CD14-positive monocyte (primary cell): ENCODE measurements around the gene EYA3. TPM values are rescaled to one million over a fixed set of nuclear protein-coding genes. Genes with fewer than 3 reads are reported as not detected.
A peak's percentile ranks its signal among the peaks of the same experiment; 100 is the strongest.

ENCODE experiments used
- DNase-seq, 3 donors: peaks; one replicate each; pipeline ENCODE4 v3.0.0-alpha.2; 2011 to 2022
- H2AFZ ChIP-seq: 2 replicates; pipeline ENCODE4 v1.6.0; 2012; ENCODE audit warnings: mild to moderate bottlenecking, low read depth, low read length, inconsistent platforms; ENCODE audit not compliant: insufficient read depth, poor library complexity, severe bottlenecking
- H3K27ac ChIP-seq, 2 donors: 1 replicate in 1 of 2; 2 replicates in 1 of 2; pipeline ENCODE4 v1.5.1; 2012 to 2013; ENCODE audit warnings: low read length in 2 of 2, control low read depth in 1 of 2, inconsistent platforms in 1 of 2, low read depth in 1 of 2, mild to moderate bottlenecking in 1 of 2
- H3K27me3 ChIP-seq, 2 donors: one replicate each; pipeline versions ENCODE4 v1.6.0 to v1.6.1; 2011 to 2013; ENCODE audit warnings: low read length in 2 of 2; ENCODE audit not compliant: control insufficient read depth in 2 of 2, insufficient read depth in 2 of 2
- H3K36me3 ChIP-seq, 2 donors: replicated peaks in 1 of 2; 1 replicate in 1 of 2; 2 replicates in 1 of 2; pipeline versions ENCODE4 v1.5.1 to v1.6.1; 2012 to 2013; ENCODE audit warnings: low read length in 2 of 2, control low read depth in 1 of 2, inconsistent platforms in 1 of 2, mild to moderate bottlenecking in 1 of 2; ENCODE audit not compliant: insufficient read depth in 2 of 2, control insufficient read depth in 1 of 2
- H3K4me1 ChIP-seq, 2 donors: 1 replicate in 1 of 2; 2 replicates in 1 of 2; pipeline versions ENCODE4 v1.5.1 to v1.6.1; 2012 to 2013; ENCODE audit warnings: low read length in 2 of 2, control low read depth in 1 of 2, inconsistent platforms in 1 of 2, mild to moderate bottlenecking in 1 of 2, moderate library complexity in 1 of 2; ENCODE audit not compliant: insufficient read depth in 2 of 2, control insufficient read depth in 1 of 2
- H3K4me2 ChIP-seq: replicated peaks from 2 replicates; pipeline ENCODE3; 2012; ENCODE audit warnings: low read length, moderate library complexity, mild to moderate bottlenecking; ENCODE audit not compliant: poor library complexity, severe bottlenecking; ENCODE audit errors: extremely low read depth
- H3K4me3 ChIP-seq, 3 experiments: fragments of 200-600 bp in 1 of 3; sonication (generic) in 1 of 3; replicated peaks in 1 of 3; 1 replicate in 2 of 3; 2 replicates in 1 of 3; pipeline ENCODE4 v1.5.1; 2011 to 2013; ENCODE audit warnings: low read length in 3 of 3, mild to moderate bottlenecking in 3 of 3, control low read depth in 2 of 3, low read depth in 2 of 3, inconsistent platforms in 1 of 3, moderate library complexity in 1 of 3
- H3K79me2 ChIP-seq: 2 replicates; pipeline ENCODE4 v1.6.0; 2012; ENCODE audit warnings: mild to moderate bottlenecking, control low read depth, inconsistent platforms, low read length, moderate library complexity; ENCODE audit not compliant: insufficient read depth
- H3K9ac ChIP-seq: 2 replicates; pipeline ENCODE4 v1.6.0; 2017; ENCODE audit warnings: low read length, mild to moderate bottlenecking; ENCODE audit not compliant: insufficient read depth, poor library complexity, severe bottlenecking
- H3K9me3 ChIP-seq, 2 donors: replicated peaks in 1 of 2; 1 replicate in 1 of 2; 2 replicates in 1 of 2; pipeline versions ENCODE4 v1.5.1 to v1.6.1; 2012 to 2013; ENCODE audit warnings: low read length in 2 of 2, control low read depth in 1 of 2; ENCODE audit not compliant: control insufficient read depth in 1 of 2, insufficient read depth in 1 of 2
- H4K20me1 ChIP-seq: 2 replicates; pipeline ENCODE4 v1.6.0; 2012; ENCODE audit warnings: mild to moderate bottlenecking, low read length, control low read depth, moderate library complexity; ENCODE audit not compliant: insufficient read depth
- H3K27ac Mint-ChIP-seq, 7 donors: one replicate each; pipeline ENCODE4 v1.8.0; 2020; ENCODE audit warnings: mild to moderate bottlenecking in 7 of 7, mixed read lengths in 7 of 7, moderate library complexity in 6 of 7, inconsistent platforms in 2 of 7
- H3K27me3 Mint-ChIP-seq, 3 donors: one replicate each; pipeline ENCODE4 v1.8.0; 2021 to 2022; ENCODE audit warnings: low read depth in 3 of 3, mild to moderate bottlenecking in 3 of 3, mixed read lengths in 3 of 3, moderate library complexity in 3 of 3, inconsistent platforms in 1 of 3
- H3K36me3 Mint-ChIP-seq, 2 donors: one replicate each; pipeline ENCODE4 v1.8.0; 2020; ENCODE audit warnings: mixed read lengths in 2 of 2, inconsistent platforms in 1 of 2, mild to moderate bottlenecking in 1 of 2
- H3K4me1 Mint-ChIP-seq: one replicate; pipeline ENCODE4 v1.8.0; 2020; ENCODE audit warnings: mild to moderate bottlenecking, mixed read lengths
- H3K4me3 Mint-ChIP-seq, 2 donors: one replicate each; pipeline ENCODE4 v1.8.0; 2020; ENCODE audit warnings: mild to moderate bottlenecking in 2 of 2, mixed read lengths in 2 of 2, moderate library complexity in 1 of 2
- H3K9me3 Mint-ChIP-seq, 7 donors: one replicate each; pipeline ENCODE4 v1.8.0; 2020 to 2022; ENCODE audit warnings: mixed read lengths in 7 of 7, mild to moderate bottlenecking in 6 of 7, moderate library complexity in 6 of 7, inconsistent platforms in 2 of 7
- CTCF ChIP-seq: fragments of 200-600 bp; IDR thresholded peaks from one replicate; pipeline ENCODE4 v1.8.0; 2022; ENCODE audit warnings: antibody characterized with exemption, mild to moderate bottlenecking
- WGBS: methylation state at CpG from one replicate; pipeline ENCODE4 v1.1.5; 2013; ENCODE audit warnings: missing lambda C conversion rate; ENCODE audit not compliant: insufficient coverage; 5-methylcytosine and 5-hydroxymethylcytosine counted together
- intact Hi-C, 2 donors: fragments of 100-400 bp; cut with micrococcal nuclease; formaldehyde crosslinking; loops; one replicate each; pipeline versions ENCODE4 v1.15.0 to v1.15.1; 2023
- polyA plus RNA-seq, 3 donors: library from polyadenylated mRNA; depleted of rRNA in 1 of 3; unstranded in 2 of 3; stranded (reverse) in 1 of 3; fragments of 300-500 nt in 2 of 3; fragments of >200 nt in 1 of 3; fragmentation: Illumina TruSeq in 2 of 3; gene quantifications; 1 replicate in 2 of 3; 2 replicates in 1 of 3; pipeline ENCODE4 v1.2.3, GENCODE V29; 2012 to 2021

EYA3 gene
- polyA plus RNA-seq, 3 donors: 3.3 to 21.1 (median 3.7) TPM

GRCh38 chr1:27994060-27994459, 94.3 kb downstream of the EYA3 start:
- TF ChIP-seq CTCF: no peak
- Histone ChIP-seq H3K4me1 (peaks cover 3 to 11% of the 10 kb centered on the region in 2 donors), H4K20me1 (no peaks in the 10 kb centered on the region), H3K9ac (no peak overlapping the region), H3K4me3 (no peak overlapping the region), H3K4me2 (no peak overlapping the region), H2AFZ (no peak overlapping the region), H3K27ac (peak overlapping the region in 1 of 2 donors; percentile 36), H3K9me3 (no peaks in the 10 kb centered on the region), H3K27me3 (no peaks in the 10 kb centered on the region), H3K36me3 (peaks cover 65 to 97% of the 10 kb centered on the region in 2 donors), H3K79me2 (no peaks in the 10 kb centered on the region)
- H3K9me3 Mint-ChIP-seq: no peaks in the 10 kb centered on the region
- H3K4me3 Mint-ChIP-seq: no peak overlapping the region
- peak; percentile 13 to 41 (median 32) for DNase-seq
- peaks cover 63 to 84% of the 10 kb centered on the region in 2 donors for H3K36me3 Mint-ChIP-seq
- intact Hi-C loops: no loop called here
- H3K27me3 Mint-ChIP-seq: peaks cover 0 to 2% (median 0%) of the 10 kb centered on the region in 3 donors
- peaks cover 15% of the 10 kb centered on the region for H3K4me1 Mint-ChIP-seq
- WGBS: no CpG with 5 or more reads among the region's 1 CpG
- peak overlapping the region; percentile 25 to 85 (median 51) for H3K27ac Mint-ChIP-seq

DNA sequence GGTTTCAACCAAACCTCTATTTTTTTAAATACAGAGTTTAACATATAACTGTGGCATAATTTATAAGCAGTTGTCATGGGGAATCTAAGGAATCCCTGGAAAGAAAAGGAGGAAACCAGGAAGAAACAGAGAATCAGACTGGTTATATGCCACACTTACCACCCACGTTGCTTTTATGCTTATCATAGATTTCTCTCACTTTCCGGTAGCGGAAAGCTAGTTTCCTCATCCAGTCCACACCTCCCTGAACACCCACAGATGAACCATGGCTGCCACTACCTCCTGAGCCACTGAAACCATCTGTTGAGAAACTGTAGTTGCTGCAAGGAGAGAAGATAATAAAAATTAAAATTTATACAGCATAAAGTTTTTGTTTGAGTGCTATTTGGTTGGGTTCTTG, 95.2 kb downstream of the EYA3 start:
- no CpG with 5 or more reads among the region's 3 CpGs for WGBS
- H3K36me3 Mint-ChIP-seq: peaks cover 65 to 85% of the 10 kb centered on the region in 2 donors
- Histone ChIP-seq H3K36me3 (peaks cover 65 to 97% of the 10 kb centered on the region in 2 donors), H3K27me3 (no peaks in the 10 kb centered on the region), H3K9me3 (no peaks in the 10 kb centered on the region), H3K79me2 (no peaks in the 10 kb centered on the region), H4K20me1 (no peaks in the 10 kb centered on the region), H3K4me2 (no peak overlapping the region), H3K27ac (peak overlapping the region in 1 of 2 donors; percentile 15), H3K4me1 (peaks cover 3 to 11% of the 10 kb centered on the region in 2 donors), H3K9ac (no peak overlapping the region), H3K4me3 (no peak overlapping the region), H2AFZ (no peak overlapping the region)
- peak overlapping the region in 6 of 7 donors; percentile 26 to 84 (median 72) for H3K27ac Mint-ChIP-seq
- H3K4me1 Mint-ChIP-seq: peaks cover 15% of the 10 kb centered on the region
- no peak for TF ChIP-seq CTCF
- DNase-seq: no peak
- no peak overlapping the region for H3K4me3 Mint-ChIP-seq
- intact Hi-C loops: no loop called here
- H3K9me3 Mint-ChIP-seq: no peaks in the 10 kb centered on the region
- peaks cover 0 to 2% (median 0%) of the 10 kb centered on the region in 3 donors for H3K27me3 Mint-ChIP-seq
